Activated T-helper 9 cell treated with anti-CD3 and anti-CD28 coated beads, Interleukin-2, amount 50 U/mL, for 16 hours (primary cell): ENCODE measurements around the gene CLDN19.
"Not testable (repeated sequence)": the region's sequence is repeated elsewhere in the genome, so short reads cannot be mapped to it uniquely, and the experiment has no call there.

Source experiments
- DNase-seq: peaks from one replicate; pipeline ENCODE4 v3.0.0-alpha.2; 2020; ENCODE audit warnings: low read depth

Gene CLDN19

DNA sequence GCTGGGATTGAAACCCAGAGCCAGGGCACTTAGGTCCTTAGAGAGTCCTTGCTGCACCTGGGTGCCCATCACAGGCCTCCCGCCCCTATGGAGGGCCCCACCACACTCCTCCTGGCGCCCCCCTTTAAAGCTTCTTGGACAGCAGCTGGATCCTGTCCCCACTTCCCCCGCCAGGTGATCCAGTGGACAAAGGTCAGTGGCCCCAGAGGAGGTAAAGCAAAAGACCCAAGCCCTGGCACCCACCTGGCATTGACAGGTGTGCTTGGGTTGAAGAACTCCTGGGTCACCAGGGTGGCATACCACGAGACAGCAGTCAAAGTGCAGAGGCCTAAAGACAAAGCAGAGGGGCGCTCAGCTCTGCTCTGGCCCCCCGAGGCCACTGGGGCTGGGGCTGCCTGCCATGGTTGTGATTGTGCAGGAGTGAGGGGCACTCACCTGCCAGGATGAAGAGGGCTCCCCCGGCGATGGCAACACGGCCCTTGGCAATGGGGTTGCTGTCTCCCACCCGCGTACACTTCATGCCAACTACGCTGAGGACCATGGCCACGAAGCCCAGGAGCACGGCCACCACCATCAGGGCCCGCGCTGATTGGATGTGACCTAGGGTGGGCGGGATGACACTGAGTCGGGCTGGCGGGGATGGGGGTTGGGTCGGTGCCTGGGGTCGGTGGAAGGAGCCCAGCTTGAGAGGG is 1.9 kb downstream of the CLDN19 start:
- no peak for DNase-seq

- DNase-seq = no peak
Observed at GRCh38 chr1:42737257-42737656, 2.8 kb downstream of the CLDN19 start.

DNA sequence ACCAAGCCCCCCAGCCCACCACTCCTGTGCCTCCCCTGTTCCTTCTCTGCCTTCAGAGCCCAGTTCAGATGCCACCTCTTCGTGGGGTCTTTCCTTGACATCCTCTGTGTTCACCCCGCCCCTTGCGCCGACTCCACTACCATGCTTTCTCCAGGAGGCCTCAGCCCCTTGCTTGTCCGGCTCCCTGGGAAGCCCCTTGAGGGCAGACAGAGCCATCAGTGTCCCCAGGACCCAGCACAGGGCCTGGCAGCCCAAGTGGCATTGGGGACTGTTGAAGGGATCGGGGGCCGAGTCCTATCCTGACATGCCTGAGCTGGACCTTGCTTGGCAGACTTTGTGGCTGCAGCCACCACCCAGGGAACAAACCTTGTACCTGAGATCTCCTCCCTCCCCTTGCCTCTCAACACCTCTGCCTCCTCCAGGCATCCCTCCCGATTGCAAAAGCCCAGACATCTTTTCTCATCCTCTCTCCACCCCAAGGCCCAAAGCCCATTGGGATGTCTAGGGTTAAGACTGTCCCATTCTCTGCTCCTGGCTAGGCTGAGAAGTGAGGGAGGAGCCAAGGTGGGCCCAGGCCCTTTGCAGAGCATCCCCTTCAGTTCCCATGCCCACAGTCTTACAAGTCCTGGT is 3.4 kb downstream of the CLDN19 start:
- DNase-seq = no peak

GRCh38 chr1:42736152-42736551 is 3.9 kb downstream of the CLDN19 start:
- DNase-seq = no peak

- DNase-seq = no peak
Observed at GRCh38 chr1:42735477-42736105, 4.4 kb downstream of the CLDN19 start.

- no peak for DNase-seq
Observed at GRCh38 chr1:42735056-42735455, 5.0 kb downstream of the CLDN19 start.

GRCh38 chr1:42734201-42735035 is 5.6 kb downstream of the CLDN19 start:
- no peak for DNase-seq

DNA sequence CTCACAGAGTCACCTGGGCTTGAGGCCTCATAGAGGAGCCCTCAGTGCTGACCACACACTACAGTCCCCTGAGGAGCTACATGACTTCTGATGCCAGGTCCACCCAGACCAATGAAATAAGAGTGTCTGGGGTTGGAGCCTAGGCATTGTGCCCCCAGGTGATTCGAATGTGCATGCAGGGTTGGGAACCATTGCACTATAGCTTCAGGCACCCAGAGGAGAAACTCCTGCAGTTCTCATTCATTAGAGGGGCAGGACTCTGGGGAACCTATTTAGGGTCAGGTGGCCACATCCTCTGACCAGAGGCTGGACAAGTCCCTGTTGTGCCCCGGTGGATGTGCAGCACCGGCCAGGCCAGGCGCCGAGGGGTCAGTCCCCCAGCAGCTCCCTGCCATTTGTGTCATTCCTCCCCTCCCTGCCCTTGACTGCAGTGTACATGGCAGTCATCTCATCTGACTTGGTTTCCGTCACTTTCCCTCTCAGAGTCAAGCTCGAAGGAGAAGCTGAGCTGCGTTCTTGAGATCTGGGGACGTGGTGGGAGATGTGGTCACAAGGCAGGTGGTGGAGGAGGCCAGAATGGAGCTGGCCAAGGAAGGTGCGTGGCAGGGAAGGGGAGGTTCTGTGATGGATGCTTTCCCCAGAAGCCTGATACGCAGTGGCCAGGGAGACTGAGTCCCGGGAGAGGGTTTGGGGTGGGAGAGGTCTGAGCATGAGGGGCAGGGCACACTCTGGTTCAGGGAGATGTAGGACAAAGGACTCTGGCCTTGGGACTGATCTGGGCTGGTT is 6.4 kb downstream of the CLDN19 start:
- DNase-seq = no peak

GRCh38 chr1:42732126-42732680 is 7.8 kb downstream of the CLDN19 start:
- DNase-seq = no peak

DNA sequence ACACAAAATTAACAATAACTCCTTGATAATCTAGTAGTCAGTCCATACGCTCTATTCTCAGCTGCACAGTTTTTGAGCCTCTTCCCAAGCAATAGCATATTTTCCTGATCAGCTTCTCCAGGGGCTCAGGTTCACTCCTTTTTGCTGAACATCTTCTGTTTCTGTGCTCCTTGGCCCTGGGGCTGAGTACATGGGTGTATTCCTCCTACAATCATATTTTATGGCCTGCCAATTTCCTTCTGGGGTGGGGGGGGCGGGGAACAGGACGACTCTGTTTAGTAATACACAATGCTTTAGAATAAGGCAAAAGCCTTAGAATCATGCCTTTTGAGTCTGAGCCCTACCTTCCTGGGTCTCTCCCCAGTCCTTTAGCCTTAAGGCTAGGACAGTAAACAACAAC is 8.5 kb downstream of the CLDN19 start:
- DNase-seq = no peak

DNA sequence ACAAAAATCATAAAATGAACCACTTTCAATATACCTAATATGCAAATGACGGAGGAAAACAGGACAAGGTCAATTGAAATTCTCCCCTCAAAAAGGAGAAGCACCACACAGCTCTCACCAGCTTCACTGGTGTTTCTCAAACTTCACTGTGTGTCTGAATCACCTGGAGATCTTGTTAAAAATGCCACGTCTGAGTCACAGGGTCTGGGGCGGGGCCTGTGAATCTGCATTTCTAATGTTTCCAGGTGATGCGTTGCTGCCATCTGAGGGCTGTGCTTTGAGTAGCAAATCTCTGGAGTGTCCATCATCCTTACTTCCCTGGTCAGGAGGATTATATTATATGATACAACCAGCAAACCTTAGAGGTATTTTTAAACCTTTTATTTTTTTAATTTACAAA is 9.0 kb downstream of the CLDN19 start:
- DNase-seq = peak; percentile 14

- no peak for DNase-seq
Observed at GRCh38 chr1:42730002-42730401, 10.0 kb downstream of the CLDN19 start.

GRCh38 chr1:42725820-42726219 is 14.2 kb downstream of the CLDN19 start:
- not testable (repeated sequence) for DNase-seq

DNA sequence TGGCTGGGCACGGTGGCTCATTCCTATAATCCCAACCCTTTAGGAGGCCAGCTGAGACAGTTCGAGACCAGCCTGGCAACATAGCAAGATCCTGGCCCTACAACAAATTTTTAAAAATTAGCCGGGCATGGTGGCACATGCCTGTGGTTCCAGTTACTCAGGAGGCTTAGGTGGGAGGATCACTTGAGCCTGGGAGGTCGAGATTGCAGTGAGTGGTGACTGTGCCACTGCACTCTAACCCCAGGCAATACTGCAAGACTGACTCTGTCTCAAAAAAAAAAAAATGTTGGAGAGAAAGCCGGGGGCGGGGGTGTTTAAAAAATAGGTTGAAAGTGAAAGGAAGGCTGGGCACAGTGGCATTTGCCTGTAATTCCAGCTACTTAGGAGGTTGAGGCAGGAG is 16.5 kb downstream of the CLDN19 start:
- no peak for DNase-seq

GRCh38 chr1:42722403-42722802 is 17.6 kb downstream of the CLDN19 start:
- not testable (repeated sequence) for DNase-seq

DNA sequence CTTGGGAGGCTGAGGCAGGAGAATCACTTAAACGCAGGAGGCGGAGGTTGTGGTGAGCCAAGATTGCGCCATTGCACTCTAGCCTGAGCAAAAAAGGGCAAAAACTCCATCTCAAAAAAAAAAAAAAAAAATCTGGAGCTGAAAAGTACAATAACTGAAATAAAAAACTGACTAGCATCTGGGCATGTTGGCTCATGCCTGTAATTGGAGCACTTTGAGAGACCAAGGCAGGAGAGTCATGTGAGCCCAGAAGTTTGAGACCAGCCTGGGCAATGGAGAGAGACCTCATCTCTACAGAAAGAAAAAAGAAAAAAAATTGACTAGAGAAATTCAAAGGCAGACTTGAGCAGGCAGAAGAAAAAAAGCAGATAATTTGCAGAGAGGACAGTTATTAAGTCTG is 18.1 kb downstream of the CLDN19 start:
- no peak for DNase-seq

DNA sequence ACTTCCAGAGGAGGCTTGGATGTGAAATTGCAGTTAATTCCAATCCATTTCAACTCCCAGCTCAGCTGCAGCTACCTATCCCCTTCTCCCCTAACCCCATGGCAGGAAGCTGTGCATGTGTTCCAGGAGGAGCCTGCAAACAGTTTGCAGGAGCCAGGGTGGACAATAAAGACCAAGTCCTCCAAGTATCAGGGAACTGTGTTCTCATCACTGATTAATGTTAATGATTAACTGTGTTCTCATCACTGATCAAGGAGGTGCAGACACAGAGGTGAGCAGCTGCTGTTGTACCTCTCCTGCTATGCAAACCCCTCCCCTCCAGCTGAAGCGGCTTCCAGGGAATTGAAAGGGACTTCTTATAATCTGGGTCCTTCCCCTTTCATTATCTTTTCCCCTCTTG is 19.2 kb downstream of the CLDN19 start:
- no peak for DNase-seq

- DNase-seq = not testable (repeated sequence)
Observed at GRCh38 chr1:42714441-42714840, 25.6 kb downstream of the CLDN19 start.

- no peak for DNase-seq
Observed at GRCh38 chr1:42713293-42713692, 26.7 kb downstream of the CLDN19 start.

DNA sequence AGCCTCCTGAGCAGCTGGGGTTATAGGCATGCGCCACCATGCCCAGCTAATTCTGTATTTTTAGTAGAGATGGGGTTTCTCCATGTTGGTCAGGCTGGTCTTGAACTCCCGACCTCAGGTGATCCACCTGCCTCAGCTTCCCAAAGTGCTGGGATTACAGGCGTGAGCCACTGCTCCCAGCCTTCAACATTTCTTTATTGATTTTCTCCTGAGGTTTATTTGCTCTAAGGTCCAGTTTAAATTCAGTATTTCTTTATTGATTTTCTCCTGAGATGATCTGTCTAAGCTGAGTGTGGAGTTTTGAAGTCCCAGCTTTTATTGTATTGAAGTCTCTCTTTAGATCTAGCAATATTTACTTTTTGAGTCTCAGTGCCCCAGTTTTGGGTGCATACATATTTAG is 27.2 kb downstream of the CLDN19 start:
- not testable (repeated sequence) for DNase-seq

DNA sequence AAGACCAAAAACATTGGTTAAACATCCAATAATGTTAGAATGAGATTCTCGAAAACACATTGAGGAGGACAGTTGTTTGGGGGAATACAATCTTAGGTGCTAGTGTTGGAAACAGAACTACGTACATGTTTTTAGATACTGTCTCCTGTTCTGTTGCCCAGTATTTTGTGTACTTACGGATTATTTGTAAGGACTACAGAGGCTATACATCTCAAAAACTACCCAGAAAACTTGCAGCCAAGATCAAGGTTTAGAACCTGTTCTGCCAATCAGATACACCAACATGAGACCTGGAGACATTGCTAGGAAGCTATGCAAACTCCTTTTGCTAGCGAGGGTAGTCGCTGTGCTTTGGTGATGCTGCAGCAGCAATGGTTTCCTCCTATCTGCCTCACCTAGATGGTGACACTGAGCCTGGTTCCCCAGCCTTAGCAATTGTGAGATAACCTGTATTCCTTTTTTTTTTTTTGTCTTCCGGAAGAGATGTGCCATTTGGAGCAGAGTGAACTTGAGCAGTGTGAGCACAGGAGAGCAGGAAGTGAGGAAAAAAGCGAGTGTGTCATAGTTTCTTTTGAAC is 36.1 kb downstream of the CLDN19 start:
- no peak for DNase-seq
